Jurkat, Clone E6-1 (cell line): ENCODE results near the gene KCNH6.

Experiments used
- DNase-seq: peaks from one replicate; pipeline ENCODE4 v3.0.0-alpha.2; 2011; ENCODE audit warnings: low read depth, low spot score
- H3K4me3 ChIP-seq: 2 replicates; pipeline ENCODE4 v1.5.1; 2011; ENCODE audit warnings: mild to moderate bottlenecking, low read length, control low read depth, moderate library complexity

The KCNH6 gene

DNA sequence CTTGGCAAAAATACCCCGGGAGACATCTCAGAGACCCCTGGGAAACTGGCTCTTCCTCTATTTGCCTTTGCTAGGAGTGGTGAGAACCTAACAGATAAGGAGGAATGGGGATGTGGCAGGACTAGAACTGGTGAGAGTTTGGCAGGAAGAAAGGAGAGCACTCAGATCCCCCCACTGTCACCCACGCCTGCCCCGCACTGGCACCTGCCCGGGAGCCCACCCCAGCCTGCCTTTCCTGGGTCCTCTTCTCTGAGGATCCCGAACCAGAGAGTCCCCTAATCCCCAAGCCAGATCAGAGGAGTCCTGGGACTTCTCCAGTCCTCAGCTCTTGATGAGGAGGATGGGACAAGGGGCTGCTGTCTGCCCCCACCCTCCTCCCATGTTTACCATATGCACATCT is 3.7 kb downstream of the KCNH6 start:
- no peak overlapping the region for H3K4me3 ChIP-seq
- no peak for DNase-seq

DNA sequence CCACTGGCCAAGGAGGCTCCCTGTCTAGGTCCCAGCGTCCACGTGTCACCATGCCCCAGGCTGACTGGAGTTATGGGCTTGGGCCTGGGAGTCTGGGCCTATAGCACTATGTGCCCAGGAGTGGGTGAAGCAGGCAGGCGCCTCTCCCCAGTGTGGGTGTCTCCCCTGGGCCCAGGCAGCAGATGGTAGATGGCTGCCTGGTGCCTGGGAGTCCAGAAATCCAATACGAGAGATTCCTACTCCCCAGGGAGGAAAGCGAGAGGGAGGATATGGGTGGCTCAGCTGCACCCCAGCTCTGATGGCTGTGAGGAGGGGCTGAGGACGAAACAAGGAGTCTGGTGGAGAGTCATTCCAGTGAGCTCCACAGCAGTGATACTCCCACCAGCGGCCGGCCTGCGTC is 5.0 kb downstream of the KCNH6 start:
- no peak for DNase-seq
- no peak overlapping the region for H3K4me3 ChIP-seq

DNA sequence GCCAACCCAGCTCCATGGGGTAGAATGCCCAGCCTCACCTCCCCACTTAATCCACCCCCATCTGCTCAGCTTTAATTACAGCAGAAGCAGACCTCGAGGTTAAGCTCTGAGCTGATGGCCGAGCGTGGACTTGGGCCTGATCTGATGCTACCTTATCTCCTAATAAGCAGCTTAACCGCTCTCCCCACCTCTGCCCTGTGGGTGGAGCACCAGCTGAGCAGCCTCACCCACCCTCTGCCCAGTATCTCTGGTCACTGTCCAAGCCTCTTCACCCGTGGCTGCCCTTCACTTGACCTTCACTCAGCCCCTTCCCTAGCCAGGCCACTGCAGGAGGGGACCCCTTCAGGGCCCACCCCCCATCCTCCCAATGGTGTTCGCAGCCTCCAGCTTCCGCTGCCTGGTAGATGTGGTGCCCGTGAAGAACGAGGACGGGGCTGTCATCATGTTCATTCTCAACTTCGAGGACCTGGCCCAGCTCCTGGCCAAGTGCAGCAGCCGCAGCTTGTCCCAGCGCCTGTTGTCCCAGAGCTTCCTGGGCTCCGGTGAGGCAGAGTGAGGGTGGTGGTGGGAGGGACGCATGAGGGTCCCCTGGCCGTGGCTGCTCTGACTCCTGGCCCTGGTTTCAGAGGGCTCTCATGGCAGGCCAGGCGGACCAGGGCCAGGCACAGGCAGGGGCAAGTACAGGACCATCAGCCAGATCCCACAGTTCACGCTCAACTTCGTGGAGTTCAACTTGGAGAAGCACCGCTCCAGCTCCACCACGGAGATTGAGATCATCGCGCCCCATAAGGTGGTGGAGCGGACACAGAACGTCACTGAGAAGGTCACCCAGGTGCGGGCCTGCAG is 6.8 kb downstream of the KCNH6 start:
- no peak overlapping the region for H3K4me3 ChIP-seq
- no peak for DNase-seq

DNA sequence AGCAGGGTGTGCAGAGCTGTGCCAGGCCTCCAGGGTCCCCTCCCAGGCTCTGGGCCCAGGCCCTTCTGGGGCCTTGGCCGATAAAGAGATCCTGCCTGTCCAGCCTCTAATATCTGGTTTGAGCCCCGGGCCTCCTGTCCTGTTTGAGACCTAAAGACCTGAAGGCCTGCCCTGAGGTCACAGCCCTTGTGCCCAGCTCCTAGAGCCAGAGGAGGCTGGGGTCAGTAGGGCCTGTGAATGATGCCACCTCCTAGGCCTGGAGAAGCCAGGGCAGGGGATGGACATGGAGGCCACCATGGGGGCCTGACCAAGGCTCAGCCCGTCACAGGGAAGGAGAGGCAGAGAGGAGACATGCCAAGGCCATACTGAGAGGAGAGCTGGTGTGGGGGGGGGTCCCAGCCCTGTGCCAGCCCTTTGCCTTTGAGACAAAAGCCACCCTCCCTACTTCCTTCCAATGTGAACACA is 7.4 kb downstream of the KCNH6 start:
- DNase-seq, result no peak
- H3K4me3 ChIP-seq, result no peak overlapping the region

DNA sequence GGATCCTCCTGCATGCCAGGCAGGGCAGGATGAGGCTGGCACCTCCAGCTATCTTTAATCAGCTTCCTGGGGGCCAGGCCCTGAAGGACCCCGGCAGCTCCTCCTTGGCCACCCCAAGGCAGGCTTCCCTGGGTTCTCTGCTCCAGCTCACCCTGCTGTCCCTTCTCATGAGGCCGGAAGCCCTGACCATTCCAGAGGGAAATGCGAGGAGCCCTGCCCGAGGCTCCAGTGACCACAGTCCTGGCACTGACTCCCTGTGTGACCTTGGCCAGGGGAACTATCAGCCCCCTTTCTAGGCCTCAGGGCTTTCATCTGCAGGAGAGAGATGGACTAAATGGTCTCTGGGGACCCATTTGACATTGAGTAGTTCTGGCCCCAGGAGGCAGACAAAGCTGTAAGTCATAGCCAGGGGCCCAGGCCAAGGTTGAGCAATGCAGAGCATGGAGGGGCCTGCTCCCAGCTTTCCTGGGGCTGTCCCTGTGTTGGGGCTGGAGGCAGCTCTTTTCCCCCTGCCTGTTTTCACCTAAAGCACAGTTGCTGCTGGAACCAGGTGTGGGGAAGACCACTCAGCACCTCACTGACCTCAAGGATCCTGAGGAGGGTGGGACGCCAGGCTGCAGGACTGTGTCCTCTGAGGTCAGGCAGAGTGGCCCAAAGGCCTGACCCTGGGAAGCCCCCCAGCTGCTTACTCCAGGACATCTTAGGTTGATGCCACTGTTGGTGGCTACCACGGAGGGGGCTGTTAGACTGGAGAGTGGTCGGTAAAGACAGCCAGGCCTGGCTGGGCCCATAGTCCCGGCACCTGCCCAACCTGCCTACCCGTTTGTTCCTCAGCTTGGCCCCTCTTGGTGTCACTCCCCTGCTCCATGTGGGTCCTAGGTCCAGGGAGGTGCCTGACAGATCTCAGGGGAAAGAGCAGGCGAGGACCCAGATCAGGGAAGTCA is 8.1 kb downstream of the KCNH6 start:
- H3K4me3 ChIP-seq, result no peak overlapping the region
- DNase-seq, result no peak

DNA sequence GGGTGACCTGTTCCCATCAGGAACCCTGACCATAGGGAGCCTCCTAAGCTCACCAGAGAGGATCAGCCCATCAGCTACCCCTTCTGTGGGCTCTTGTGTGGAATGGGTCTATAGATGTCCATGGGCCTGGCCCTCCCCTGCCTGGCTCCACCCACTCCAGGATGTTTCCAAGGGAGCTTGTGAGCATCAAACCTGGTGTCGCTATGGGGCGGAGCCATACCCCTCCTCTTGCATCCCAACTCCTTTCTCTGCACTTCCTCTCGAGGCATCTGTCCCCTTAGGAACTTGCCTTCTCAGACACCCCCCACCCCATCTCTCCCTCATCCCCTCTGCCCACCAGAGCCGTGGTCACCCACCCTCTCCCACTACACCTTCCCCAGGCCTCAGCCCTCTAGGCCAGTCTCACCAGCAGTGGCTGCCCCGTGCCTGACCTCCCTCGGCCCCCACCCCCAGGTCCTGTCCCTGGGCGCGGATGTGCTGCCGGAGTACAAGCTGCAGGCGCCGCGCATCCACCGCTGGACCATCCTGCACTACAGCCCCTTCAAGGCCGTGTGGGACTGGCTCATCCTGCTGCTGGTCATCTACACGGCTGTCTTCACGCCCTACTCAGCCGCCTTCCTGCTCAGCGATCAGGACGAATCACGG is 10.4 kb downstream of the KCNH6 start:
- no peak for DNase-seq
- H3K4me3 ChIP-seq, result no peak overlapping the region

DNA sequence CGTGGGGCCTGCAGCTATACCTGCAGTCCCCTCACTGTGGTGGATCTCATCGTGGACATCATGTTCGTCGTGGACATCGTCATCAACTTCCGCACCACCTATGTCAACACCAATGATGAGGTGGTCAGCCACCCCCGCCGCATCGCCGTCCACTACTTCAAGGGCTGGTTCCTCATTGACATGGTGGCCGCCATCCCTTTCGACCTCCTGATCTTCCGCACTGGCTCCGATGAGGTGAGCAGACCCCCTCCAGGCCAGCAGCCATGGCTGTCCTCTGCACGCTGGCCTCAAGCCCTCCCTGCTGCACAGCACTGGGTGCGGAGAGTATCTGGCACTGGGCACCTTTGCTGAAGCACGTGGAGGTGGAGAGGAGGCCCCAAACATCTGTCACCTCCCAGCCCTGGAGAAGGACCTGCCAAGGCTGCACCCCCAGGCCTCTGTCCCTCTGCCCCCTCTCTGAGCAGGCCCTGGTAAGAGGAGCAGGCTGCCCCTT is 11.0 kb downstream of the KCNH6 start:
- H3K4me3 ChIP-seq, result no peak overlapping the region
- no peak for DNase-seq

DNA sequence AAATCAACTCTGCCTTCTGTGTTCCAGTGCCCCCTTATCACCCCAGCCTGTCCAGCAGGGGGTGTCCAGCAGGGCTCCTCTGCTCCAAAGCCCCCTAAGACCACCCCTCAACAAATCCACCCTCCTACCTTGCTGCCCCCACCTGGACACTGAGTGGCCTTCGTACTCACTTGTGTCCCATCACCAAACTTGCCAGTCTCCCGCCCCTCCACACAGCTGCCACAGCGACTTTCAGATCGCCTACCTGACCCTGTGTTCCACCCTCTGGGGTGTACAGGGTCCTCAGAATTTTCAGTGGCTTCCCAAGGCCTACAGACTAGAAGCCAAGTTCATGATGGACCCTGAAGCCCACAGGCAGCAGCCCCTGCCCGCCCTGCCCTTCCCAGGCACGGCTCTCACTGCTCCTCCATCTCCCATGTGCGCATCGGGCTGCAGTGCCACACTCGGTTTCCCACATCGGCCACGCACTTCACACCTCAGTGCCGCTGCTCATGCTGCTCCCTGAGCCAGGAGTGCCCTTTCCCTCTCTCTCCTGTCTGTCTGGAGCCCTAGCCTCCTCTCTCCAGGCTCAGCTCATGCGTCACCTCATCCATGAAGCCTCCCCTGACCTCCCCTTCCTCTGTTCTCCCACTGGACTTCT is 11.8 kb downstream of the KCNH6 start:
- H3K4me3 ChIP-seq, result no peak overlapping the region
- DNase-seq, result no peak

DNA sequence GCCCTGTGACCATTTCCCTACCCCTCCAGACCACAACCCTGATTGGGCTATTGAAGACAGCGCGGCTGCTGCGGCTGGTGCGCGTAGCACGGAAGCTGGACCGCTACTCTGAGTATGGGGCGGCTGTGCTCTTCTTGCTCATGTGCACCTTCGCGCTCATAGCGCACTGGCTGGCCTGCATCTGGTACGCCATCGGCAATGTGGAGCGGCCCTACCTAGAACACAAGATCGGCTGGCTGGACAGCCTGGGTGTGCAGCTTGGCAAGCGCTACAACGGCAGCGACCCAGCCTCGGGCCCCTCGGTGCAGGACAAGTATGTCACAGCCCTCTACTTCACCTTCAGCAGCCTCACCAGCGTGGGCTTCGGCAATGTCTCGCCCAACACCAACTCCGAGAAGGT is 12.5 kb downstream of the KCNH6 start:
- DNase-seq, result no peak
- H3K4me3 ChIP-seq, result no peak overlapping the region

DNA sequence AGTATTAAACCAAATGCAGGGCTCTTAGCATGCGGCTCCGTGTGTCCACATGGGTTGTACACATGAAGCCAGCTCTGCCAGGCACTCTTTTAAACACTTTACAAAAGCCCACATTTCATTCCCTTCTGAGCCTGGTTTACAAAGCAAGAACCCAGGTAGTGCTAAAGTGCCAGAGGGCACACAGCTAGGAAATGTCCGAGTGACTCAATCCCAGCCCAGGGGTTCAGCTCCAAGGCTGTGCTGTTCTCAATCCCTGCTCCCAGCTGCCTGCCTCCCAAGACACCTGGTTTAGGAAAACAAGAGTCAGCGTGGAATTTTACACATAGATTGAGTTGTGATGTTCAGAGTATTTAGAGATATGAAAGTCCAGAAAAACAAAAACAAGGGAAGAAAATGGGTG is 13.8 kb downstream of the KCNH6 start:
- H3K4me3 ChIP-seq, result no peak overlapping the region
- DNase-seq, result no peak

DNA sequence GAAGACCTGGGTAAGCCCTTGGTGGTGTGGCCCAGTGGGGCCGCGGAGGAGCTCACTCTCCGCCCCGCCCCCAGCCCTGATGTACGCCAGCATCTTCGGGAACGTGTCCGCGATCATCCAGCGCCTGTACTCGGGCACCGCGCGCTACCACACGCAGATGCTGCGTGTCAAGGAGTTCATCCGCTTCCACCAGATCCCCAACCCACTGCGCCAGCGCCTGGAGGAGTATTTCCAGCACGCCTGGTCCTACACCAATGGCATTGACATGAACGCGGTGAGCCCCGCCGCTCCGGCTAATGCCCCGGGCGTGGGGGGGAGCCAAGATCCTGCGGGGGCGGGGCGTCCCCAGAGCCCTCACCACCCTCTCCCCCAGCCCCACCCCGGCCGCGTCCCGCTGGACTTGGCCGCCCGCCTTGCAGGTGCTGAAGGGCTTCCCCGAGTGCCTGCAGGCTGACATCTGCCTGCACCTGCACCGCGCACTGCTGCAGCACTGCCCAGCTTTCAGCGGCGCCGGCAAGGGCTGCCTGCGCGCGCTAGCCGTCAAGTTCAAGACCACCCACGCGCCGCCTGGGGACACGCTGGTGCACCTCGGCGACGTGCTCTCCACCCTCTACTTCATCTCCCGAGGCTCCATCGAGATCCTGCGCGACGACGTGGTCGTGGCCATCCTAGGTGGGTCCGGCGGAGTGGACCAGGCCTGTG is 15.0 kb downstream of the KCNH6 start:
- no peak for DNase-seq
- H3K4me3 ChIP-seq, result no peak overlapping the region

DNA sequence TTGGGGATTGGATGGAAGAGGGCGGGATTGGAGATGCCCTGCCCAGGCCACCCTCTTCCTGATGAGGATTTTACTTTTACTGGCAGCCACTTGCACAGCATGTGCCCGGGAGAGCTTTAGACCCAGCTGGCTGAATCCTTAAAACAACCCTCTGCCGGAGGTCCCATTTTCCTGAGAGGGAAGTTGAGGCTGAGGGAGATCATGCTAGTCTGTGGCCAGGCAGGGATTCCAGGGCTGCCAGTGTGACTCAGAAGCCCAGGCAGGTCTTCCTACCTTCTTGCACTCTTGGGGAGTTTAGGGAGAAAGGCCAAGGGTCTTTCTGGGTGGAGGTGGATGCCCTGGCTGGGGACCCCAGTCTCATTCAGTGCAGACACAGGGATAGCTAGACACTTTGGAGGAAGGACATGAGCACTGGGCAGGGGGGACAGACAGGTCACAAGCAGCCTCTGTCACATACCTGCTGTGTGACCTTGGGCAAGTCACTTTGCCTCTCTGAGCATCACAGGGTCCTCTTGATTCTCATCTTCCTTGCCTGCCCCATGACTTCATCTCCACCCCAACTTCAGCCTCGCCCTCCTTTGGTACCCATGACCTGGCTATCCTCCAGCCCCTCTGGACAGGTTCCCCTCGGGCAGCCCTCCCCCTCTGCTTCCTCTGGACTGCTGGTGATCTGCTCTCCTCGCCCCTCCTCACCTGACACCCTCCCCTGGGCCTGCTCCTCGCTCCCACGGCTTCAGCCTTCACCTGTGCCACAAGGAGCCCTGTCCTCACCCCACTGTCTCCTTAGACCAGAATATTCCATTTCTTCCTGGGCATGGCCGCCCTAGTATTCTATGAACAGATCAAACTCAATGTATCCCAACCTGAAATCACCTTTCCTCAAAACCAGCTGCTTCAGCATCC is 15.8 kb downstream of the KCNH6 start:
- DNase-seq, result no peak
- H3K4me3 ChIP-seq, result no peak overlapping the region

DNA sequence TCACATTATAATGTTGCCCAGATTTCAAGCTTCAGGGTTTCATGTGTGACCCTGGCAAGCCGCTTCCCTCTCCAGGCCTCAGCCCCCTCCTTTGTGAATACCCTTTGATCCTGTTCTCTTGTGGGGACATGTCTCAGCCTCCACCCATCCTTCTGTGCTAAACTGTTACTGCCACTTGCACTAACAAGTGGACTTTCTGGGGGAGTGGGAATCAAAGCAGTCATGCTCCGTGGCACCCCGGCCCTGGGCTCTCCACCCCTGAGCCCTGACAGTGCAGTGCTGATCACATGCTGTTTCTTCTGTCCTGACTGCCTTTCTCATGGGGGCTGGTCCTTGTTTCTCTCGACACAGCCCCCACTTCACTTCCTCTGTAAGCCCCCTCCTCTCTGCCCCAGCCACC is 17.4 kb downstream of the KCNH6 start:
- no peak for DNase-seq
- H3K4me3 ChIP-seq, result no peak overlapping the region

DNA sequence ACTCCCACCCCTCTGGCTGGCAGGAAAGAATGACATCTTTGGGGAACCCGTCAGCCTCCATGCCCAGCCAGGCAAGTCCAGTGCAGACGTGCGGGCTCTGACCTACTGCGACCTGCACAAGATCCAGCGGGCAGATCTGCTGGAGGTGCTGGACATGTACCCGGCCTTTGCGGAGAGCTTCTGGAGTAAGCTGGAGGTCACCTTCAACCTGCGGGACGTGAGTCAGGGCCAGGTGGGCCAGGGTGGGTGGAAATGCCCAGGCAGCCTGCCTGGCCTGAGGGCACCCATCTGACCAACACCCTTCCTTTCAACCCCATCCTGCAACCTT is 19.0 kb downstream of the KCNH6 start:
- DNase-seq, result no peak
- no peak overlapping the region for H3K4me3 ChIP-seq

DNA sequence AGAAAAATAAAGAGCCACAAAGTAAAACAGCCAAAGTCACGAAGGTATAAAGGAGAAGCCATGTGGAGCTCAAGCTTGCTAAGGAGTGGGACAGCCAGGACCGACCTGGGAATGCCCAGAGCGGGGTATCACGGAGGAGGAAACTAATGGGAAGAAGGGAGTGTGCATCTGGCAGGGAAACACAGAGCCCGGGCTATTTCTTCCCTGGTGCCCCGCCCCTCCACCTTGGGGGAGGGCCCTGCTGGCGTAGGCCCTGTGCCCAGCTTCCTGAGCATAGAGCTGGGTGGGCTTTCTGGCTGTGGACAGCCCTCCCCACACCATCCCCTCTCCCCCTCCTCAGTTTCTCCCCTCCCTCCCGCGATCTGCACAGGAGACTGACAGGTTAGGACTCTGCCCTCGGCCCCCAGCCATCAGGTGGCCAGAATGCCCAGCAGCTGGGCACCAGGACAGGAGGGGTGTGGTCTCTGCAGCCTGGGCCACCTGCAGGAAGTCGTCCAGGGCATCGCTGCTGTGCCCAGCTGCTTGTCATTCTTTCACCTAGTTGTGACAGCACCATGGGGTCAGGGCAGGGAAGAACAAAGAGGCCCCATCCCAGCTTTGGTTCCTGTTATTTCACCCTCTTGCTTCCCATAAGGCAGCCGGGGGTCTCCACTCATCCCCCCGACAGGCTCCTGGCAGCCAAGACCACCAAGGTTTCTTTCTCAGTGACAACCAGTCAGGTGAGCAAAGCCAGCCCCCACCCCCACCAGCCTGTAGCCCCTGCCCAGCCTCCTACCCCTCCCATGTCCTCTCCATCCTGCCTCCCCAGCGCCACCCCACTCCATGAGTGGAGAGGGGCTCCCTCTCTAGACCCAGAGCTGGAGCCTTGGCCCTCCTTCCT is 20.0 kb downstream of the KCNH6 start:
- no peak for DNase-seq

DNA sequence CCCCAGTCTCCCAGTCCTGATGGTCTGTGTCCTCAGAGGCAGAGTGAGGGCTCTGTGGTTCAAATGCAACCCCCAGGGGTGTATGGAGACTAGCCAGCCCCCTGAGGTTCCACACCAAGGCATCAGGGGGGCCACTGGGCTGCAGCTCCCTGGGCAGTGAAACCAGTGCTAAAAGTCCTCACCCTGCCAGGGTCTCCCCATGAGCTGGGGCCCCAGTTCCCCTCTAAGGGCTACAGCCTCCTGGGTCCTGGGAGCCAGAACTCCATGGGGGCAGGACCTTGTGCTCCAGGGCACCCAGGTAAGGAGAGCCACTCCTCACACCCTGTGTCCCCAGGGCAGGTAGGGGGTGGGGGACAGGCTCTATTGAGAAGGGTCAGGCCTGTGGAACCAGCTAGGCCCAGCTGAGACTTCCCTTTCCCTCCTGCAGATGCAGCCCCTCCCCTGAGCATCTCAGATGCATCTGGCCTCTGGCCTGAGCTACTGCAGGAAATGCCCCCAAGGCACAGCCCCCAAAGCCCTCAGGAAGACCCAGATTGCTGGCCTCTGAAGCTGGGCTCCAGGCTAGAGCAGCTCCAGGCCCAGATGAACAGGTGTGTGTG is 20.8 kb downstream of the KCNH6 start:
- no peak for DNase-seq
- H3K4me3 ChIP-seq, result no peak overlapping the region

More for the DNA sequence above, 20.0 kb downstream of the KCNH6 start:
- H3K4me3 ChIP-seq, result no peak overlapping the region
